GM23248 (cell line): Measurements from ENCODE around the gene FZD7. TPM values are rescaled to one million over a fixed set of nuclear protein-coding genes. Genes with fewer than 3 reads are reported as not detected.

ENCODE experiments used
- DNase-seq: peaks from one replicate; pipeline ENCODE4 v3.0.0-alpha.2; 2015
- H2AFZ ChIP-seq: fragments of 200-600 bp; sonication (generic); 2 replicates; pipeline ENCODE4 v1.6.1; 2016; ENCODE audit warnings: antibody characterized with exemption
- H3F3A ChIP-seq: fragments of 200-600 bp; sonication (generic); 2 replicates; pipeline ENCODE4 v1.6.1; 2016; ENCODE audit warnings: mild to moderate bottlenecking, antibody characterized with exemption, mixed run types; ENCODE audit not compliant: insufficient read depth
- H3K27ac ChIP-seq: fragments of 200-600 bp; sonication (generic); 2 replicates; pipeline ENCODE4 v1.5.1; 2016; ENCODE audit warnings: mild to moderate bottlenecking
- H3K27me3 ChIP-seq: fragments of 200-600 bp; sonication (generic); replicated peaks from 2 replicates; pipeline ENCODE4 v1.6.1; 2016; ENCODE audit warnings: mild to moderate bottlenecking; ENCODE audit not compliant: insufficient read depth
- H3K36me3 ChIP-seq: fragments of 200-600 bp; sonication (generic); 2 replicates; pipeline ENCODE4 v1.6.1; 2016; ENCODE audit warnings: low read depth, mild to moderate bottlenecking
- H3K4me1 ChIP-seq: fragments of 200-600 bp; sonication (generic); 2 replicates; pipeline ENCODE4 v1.6.1; 2016; ENCODE audit warnings: mild to moderate bottlenecking; ENCODE audit not compliant: insufficient read depth
- H3K4me2 ChIP-seq: fragments of 200-600 bp; sonication (generic); one replicate; pipeline ENCODE4 v1.6.1; 2016; ENCODE audit warnings: mild to moderate bottlenecking; ENCODE audit not compliant: unreplicated experiment
- H3K4me3 ChIP-seq: fragments of 200-600 bp; sonication (generic); 2 replicates; pipeline ENCODE4 v1.5.1; 2016; ENCODE audit warnings: mild to moderate bottlenecking
- H3K79me2 ChIP-seq: fragments of 200-600 bp; sonication (generic); 2 replicates; pipeline ENCODE4 v1.6.1; 2016; ENCODE audit warnings: mild to moderate bottlenecking; ENCODE audit not compliant: insufficient read depth
- H3K9ac ChIP-seq: fragments of 200-600 bp; sonication (generic); 2 replicates; pipeline ENCODE4 v1.6.1; 2016; ENCODE audit warnings: mild to moderate bottlenecking
- H3K9me2 ChIP-seq: fragments of 200-600 bp; sonication (generic); 2 replicates; pipeline ENCODE4 v1.6.1; 2016; ENCODE audit warnings: mixed run types, mild to moderate bottlenecking, moderate library complexity; ENCODE audit not compliant: insufficient read depth
- H3K9me3 ChIP-seq: fragments of 200-600 bp; sonication (generic); one replicate; pipeline ENCODE4 v1.6.1; 2017; ENCODE audit warnings: low read depth
- H4K20me1 ChIP-seq: fragments of 200-600 bp; sonication (generic); 2 replicates; pipeline ENCODE4 v1.6.0; 2016; ENCODE audit not compliant: insufficient read depth
- EZH2 ChIP-seq: fragments of 200-600 bp; sonication (generic); IDR thresholded peaks from 2 replicates; pipeline ENCODE4 v1.6.1; 2018; ENCODE audit warnings: antibody characterized with exemption, mild to moderate bottlenecking; ENCODE audit not compliant: insufficient read depth, poor library complexity, severe bottlenecking
- EZH2phosphoT487 ChIP-seq: fragments of 200-600 bp; sonication (generic); IDR thresholded peaks from 2 replicates; pipeline ENCODE4 v1.6.1; 2018; ENCODE audit warnings: antibody characterized with exemption, moderate library complexity, mild to moderate bottlenecking, low read depth; ENCODE audit not compliant: insufficient read depth
- WGBS, 2 experiments: methylation state at CpG; one replicate each; pipeline ENCODE4 v1.1.6; 2015 to 2017; ENCODE audit warnings: low lambda C conversion rate in 2 of 2, low coverage in 1 of 2; ENCODE audit errors: missing lambda C conversion rate in 2 of 2; 5-methylcytosine and 5-hydroxymethylcytosine counted together
- in situ Hi-C: fragments of 300-500 bp; cut with MboI; formaldehyde crosslinking; loops from 2 replicates; pipeline ENCODE4 v1.15.0; 2020
- polyA plus RNA-seq: library from polyadenylated mRNA; unstranded; fragments of >200 nt; fragmentation: Nextera tagmentation; extraction: Ambion mirVana; gene quantifications from 2 replicates; pipeline ENCODE4 v1.2.1, GENCODE V29; 2016
- total RNA-seq: library from RNA; depleted of rRNA; stranded (reverse); fragments of >200 nt; shearing (Covaris generic); gene quantifications from 2 replicates; pipeline ENCODE4 v1.2.3, GENCODE V29; 2014

FZD7 gene
- total and polyA plus RNA-seq, 2 experiments from 2014 or later: 19.4 to 56.4 TPM

- TF ChIP-seq EZH2 (no peak), EZH2phosphoT487 (no peak)
- Histone ChIP-seq H2AFZ (no peak overlapping the region), H3K79me2 (no peaks in the 10 kb centered on the region), H3K27me3 (no peaks in the 10 kb centered on the region), H3K36me3 (no peaks in the 10 kb centered on the region), H3K4me1 (no peaks in the 10 kb centered on the region), H3K4me3 (no peak overlapping the region), H3K9me2 (no peaks in the 10 kb centered on the region), H3K27ac (no peak overlapping the region), H3K4me2 (no peak overlapping the region), H3K9me3 (no peaks in the 10 kb centered on the region), H3K9ac (no peak overlapping the region), H3F3A (no peaks in the 10 kb centered on the region), H4K20me1 (no peaks in the 10 kb centered on the region)
- DNase-seq: no peak
- in situ Hi-C loops: no loop called here
- 68 to 69% methylated on average over 8 of the region's 8 CpGs for WGBS, 2 experiments
Measured at GRCh38 chr2:202019689-202020450, 13.8 kb upstream of the FZD7 start.

GRCh38 chr2:202022755-202023154 is 10.9 kb upstream of the FZD7 start:
- H3K27me3 ChIP-seq: no peaks in the 10 kb centered on the region
- no peaks in the 10 kb centered on the region for H3K9me3 ChIP-seq
- no peaks in the 10 kb centered on the region for H3F3A ChIP-seq
- TF ChIP-seq EZH2phosphoT487: no peak
- no peak for TF ChIP-seq EZH2
- H3K4me1 ChIP-seq: no peaks in the 10 kb centered on the region
- no peak for DNase-seq
- H3K9me2 ChIP-seq: no peaks in the 10 kb centered on the region
- no peaks in the 10 kb centered on the region for H4K20me1 ChIP-seq
- H3K4me2 ChIP-seq: no peak overlapping the region
- no peak overlapping the region for H3K9ac ChIP-seq
- in situ Hi-C loops: no loop called here
- no peaks in the 10 kb centered on the region for H3K79me2 ChIP-seq
- no peak overlapping the region for H3K4me3 ChIP-seq
- WGBS, 2 experiments: 82% methylated on average over 8 of the region's 8 CpGs
- no peaks in the 10 kb centered on the region for H3K36me3 ChIP-seq
- H2AFZ ChIP-seq: no peak overlapping the region
- H3K27ac ChIP-seq: no peak overlapping the region

- Histone ChIP-seq H3K9ac (no peak overlapping the region), H3K79me2 (no peaks in the 10 kb centered on the region), H3K4me3 (no peak overlapping the region), H3K9me3 (no peaks in the 10 kb centered on the region), H3K27me3 (no peaks in the 10 kb centered on the region), H3F3A (no peaks in the 10 kb centered on the region), H3K4me1 (no peaks in the 10 kb centered on the region), H4K20me1 (no peaks in the 10 kb centered on the region), H3K4me2 (no peak overlapping the region), H3K27ac (no peak overlapping the region), H3K36me3 (no peaks in the 10 kb centered on the region), H3K9me2 (no peaks in the 10 kb centered on the region), H2AFZ (no peak overlapping the region)
- 50 to 53% methylated on average over 10 of the region's 10 CpGs for WGBS, 2 experiments
- TF ChIP-seq EZH2phosphoT487 (no peak), EZH2 (no peak)
- in situ Hi-C loops: no loop called here
- DNase-seq: no peak
Measured at GRCh38 chr2:202023198-202023903, 10.3 kb upstream of the FZD7 start.

- Histone ChIP-seq H4K20me1 (no peaks in the 10 kb centered on the region), H3K4me1 (no peaks in the 10 kb centered on the region), H3K9me2 (no peaks in the 10 kb centered on the region), H3K9me3 (no peaks in the 10 kb centered on the region), H3K4me3 (no peak overlapping the region), H3K36me3 (no peaks in the 10 kb centered on the region), H2AFZ (no peak overlapping the region), H3F3A (no peaks in the 10 kb centered on the region), H3K27ac (no peak overlapping the region), H3K9ac (no peak overlapping the region), H3K27me3 (no peaks in the 10 kb centered on the region), H3K4me2 (no peak overlapping the region), H3K79me2 (no peaks in the 10 kb centered on the region)
- TF ChIP-seq EZH2phosphoT487 (no peak), EZH2 (no peak)
- in situ Hi-C loops: no loop called here
- WGBS, 2 experiments: 94 to 96% methylated on average over 8 of the region's 8 CpGs
- DNase-seq: no peak
Measured at GRCh38 chr2:202023904-202024266, 9.8 kb upstream of the FZD7 start.
